NCI-H2171 treated with DMSO at 0.1 percent for 48 hours (cell line): ENCODE results near the gene PIEZO2.

ENCODE experiments used
- DNase-seq: peaks from one replicate; lab custom pipeline; 2025; lab: John Stamatoyannopoulos, UW

The PIEZO2 gene

DNA sequence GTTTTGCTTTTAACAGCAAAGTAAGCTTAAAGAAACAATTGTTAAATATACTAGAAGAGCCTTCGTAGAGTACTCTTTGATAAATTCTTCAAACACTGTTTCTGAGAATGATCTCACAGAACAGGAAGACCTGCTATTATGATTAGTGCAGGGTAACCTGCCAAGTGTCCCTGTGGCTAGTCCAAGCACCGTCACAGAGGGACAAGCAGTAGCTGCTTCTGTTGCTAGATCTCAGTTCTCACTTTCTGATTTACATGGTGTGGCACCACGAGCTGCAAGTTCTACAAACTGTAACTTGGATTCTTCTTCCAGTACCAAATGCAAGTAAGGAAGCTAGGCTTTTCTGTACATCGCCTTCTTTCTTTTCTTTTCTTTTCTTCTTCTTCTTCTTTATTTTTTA lies 121.5 kb downstream of the PIEZO2 start:
- DNase-seq, result no peak

- DNase-seq, result no peak
These were observed 123.7 kb downstream of the PIEZO2 start for GRCh38 chr18:11025671-11026070.

GRCh38 chr18:11024928-11025669 lies 124.3 kb downstream of the PIEZO2 start:
- DNase-seq, result no peak

DNA sequence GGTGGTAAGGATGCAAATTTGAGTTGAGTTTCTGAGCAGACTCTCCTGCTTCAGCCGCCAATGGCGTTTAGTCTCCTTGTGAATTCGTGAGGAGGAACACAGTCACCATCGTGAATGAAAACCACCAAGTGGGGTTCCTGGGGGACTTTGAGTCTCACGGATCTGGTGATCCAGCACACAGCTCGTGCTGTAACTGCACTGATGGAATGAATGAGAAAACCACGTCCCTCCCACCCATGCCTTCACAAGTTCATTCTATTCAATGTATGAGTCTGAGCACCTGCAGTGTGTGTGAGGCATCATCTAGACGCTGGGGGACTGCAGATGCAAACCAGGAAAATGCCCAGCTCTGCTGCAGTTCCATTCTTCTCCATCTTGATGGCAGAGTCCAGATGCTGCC lies 127.9 kb downstream of the PIEZO2 start:
- no peak for DNase-seq

DNA sequence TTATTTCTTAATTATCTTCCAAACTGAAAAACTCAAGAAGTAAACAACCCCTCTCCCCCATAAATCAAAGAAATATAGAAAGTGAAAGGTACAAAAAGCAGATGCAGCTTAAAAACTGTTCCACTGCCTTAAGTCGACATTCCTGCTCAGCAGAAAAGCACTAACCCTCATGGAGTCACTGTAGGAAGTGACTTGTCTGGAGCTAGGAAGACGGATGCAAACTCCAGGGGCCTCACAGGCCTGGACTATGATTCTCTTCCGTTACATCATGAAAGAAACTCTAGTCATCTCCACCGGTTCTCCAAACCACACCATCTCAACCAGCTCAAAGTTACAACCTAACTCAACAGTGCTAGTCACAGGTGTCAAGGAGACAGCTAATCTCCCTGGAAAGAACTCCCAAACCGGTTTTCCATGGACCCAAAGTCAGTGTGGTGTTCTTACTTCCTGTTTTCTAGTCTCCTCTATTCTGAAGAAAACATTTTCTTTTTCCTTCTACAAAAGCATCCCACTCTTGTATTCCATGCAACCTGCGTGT lies 128.4 kb downstream of the PIEZO2 start:
- no peak for DNase-seq

DNA sequence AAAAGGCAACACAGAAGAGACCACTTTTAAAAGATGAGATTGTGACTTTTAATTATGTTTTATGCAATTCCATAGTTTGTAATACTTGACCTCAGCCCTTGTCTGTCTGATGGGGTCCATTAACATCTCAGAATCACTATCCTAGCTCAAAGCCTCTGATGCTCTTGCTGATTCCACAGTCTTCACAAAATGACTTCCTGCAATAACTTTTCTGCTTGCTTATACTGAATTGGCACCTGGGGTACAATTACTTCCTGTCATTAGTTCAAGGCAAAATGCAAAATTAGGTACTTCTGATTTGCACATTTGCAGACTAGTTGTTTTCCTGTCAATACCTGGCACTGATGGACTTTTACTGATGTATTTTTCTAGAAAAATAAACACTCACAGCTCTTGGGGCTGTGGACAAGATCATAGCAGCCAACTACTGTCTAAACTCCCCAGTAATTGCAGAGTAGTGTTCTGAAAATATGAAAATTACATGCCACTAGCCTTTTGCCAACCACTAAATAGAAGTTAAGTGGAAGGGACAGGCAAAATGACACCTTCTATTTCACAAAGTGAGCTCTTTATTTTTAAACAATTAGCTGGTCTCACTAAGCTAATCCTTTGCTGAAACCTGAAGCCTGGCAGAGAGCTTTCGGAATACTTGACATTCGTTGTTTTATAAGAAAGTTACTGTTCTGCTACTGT lies 129.1 kb downstream of the PIEZO2 start:
- no peak for DNase-seq

DNA sequence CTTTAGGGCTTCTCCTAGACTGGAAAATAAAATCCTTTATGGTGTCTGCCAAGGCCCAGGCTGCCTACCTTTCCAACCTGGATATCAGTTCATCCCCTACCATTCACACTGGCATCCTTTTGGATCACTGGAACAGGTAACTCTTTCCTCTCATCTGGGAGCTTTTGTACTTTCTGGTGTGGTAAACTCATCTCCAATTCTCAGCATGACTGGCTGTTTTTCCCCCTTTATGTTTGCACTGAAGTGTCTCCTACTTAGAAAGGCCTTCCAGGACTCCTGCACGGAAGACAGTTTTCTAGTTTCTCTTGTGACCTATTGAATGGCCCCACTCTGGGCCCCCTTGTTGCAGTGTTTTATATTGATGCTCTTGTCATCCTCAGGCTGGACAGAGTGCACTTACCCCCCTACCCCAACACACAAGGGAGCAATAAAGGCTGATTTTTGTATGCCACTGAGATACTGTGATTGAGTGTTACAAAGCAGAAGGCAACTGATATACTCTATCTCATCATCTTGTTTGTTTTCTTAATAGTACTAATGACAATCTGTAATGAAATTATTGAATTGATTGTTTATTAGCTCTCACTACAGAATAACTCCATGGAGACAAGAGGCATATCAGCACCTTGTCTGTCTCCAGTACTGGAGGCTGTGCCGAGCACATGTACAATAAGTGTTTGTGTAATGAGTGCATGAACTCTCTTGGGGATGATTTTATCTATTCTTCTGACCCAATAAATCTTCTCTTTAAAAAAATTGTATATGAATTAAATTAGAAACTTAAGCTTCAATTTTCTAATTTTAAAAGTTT lies 129.9 kb downstream of the PIEZO2 start:
- no peak for DNase-seq

DNA sequence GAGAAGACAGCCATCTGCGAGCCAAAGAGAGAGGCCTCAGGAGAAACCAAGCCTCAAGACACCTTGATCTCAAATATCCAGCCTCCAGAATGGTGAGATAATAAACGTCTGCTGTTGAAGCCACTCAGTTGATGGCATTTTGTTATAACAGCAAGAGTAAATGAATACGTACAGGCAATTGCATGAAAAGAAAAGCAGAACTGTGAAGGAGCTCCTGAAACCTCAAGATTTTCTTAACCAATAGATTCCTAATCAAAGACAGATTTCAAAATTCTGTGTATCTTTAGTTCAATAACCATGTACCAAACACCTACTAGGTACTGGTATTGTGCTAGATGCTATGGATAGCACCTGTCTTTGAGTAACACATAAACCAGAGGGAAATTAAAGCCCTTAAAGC lies 139.5 kb downstream of the PIEZO2 start:
- no peak for DNase-seq

GRCh38 chr18:11009147-11009546 lies 140.2 kb downstream of the PIEZO2 start:
- DNase-seq, result no peak

GRCh38 chr18:11008505-11008904 lies 140.9 kb downstream of the PIEZO2 start:
- DNase-seq, result peak; percentile 33

- DNase-seq, result no peak
These were observed 143.8 kb downstream of the PIEZO2 start for GRCh38 chr18:11005528-11005927.

GRCh38 chr18:11004951-11005350 lies 144.4 kb downstream of the PIEZO2 start:
- DNase-seq, result peak; percentile 10

- DNase-seq, result no peak
These were observed 145.1 kb downstream of the PIEZO2 start for GRCh38 chr18:11004294-11004693.

GRCh38 chr18:11002796-11003195 lies 146.6 kb downstream of the PIEZO2 start:
- DNase-seq, result no peak

GRCh38 chr18:11002277-11002676 lies 147.1 kb downstream of the PIEZO2 start:
- DNase-seq, result no peak

DNA sequence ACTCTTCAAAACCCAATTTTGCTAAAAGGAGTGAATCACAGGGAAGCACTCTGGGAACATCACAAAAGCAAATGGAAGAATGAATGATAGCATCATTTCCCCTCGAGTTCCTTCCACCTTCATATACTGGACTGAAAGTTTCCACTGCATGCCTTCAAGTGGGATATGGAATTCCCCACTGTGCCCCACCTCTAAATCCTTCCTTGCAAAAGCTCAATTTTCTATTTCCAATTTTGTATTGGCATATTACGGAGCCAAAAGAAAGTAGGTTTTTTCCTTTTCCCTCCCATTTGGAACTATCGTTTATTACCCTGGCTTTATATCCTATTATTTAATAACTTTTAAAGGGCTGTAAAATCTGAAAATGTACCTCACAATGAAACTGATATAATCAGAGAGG lies 149.3 kb downstream of the PIEZO2 start:
- no peak for DNase-seq

DNA sequence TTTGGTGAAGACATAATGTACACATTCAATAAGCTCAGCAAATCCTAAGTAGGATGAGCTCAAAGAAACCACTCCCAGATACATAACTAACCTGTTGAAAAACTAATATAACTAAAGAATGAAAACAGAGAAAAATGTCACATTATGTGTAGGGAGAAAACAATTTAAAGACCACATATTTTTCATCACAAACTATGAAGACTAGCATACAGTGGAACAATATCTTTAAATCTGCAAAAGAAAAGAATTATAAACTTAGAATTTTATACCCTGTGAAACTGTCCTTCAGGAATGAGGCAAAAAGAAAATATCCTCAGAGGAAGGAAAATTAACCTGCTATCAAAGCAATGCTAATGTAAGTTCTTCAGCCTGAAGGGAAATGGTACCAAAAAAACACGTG lies 151.5 kb downstream of the PIEZO2 start:
- DNase-seq, result no peak

DNA sequence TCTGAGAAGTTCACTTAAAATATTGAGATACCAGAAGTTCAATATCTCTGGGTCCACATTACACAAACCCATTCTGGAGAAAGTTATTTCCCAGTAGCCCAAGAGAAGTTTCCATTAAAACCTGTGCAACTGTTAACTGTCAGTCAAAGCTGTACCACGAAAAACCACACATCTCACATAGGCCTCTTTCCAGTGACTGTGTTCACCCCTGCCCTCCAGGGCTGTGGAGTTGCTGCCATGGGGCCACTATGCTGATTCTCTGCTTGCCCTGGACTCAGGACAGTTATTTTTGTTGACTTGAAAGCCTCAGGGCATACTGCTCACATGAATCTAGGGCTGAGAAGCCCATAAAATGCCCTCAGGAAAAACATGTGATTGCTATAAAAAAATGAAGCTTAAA lies 153.8 kb downstream of the PIEZO2 start:
- no peak for DNase-seq

DNA sequence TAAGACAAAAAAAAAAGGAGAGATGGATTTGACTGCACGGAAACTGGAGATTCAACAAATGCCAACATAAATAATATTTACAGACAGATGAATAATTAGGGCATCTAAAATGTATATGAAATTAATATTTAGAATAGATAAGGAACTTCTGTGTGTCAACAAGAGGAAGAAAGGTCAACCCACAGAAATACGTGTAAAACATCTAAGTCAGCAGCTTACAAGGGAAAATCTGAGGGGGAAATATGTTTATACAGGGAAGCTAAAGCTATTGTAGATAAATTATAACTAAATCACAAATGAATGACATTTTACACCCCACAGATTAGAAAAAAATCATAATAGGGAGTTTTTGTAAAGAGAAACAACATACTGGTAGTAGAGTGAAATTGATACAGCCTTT lies 159.9 kb downstream of the PIEZO2 start:
- no peak for DNase-seq

DNA sequence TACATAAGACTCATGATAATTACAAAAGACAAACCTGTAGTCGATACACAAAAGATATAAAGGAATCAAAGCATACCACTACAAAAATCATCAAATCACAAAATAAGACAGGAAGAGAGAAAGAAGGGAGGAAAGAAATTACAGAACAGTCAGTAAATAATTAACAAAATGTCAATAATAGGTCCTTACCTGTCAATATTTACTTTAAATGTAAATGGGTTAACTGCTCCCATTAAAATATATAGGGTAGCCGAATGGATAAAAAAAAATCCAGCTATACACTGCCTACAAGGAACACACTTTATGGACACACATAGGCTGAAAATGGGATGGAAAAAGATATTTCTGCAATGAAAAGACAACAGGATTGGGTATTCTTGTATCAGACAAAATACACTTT lies 163.7 kb downstream of the PIEZO2 start:
- no peak for DNase-seq

GRCh38 chr18:10979411-10979810 lies 170.0 kb downstream of the PIEZO2 start:
- DNase-seq, result no peak

DNA sequence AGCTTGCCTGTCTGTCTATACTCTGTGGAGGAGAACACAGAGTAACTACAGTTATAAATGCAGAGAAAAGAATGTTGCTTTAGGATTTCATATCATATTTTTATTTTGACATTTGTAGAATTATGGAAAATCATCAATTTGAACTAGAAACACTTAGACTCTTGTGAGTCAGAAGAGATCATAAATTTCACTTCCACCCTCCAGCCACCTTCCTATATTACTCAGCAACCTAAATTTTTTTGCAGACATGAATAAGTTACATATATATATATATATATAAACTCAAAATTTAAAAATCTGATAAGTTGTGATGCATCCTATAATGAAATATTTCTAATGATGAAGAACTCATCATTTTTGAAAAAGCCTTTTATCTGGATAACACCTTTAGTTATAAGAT lies 172.3 kb downstream of the PIEZO2 start:
- no peak for DNase-seq
